Activated CD4-positive, alpha-beta T cell treated with anti-CD3 and anti-CD28 coated beads, Interleukin-2, amount 50 U/mL, for 24 hours (primary cell): ENCODE data around the gene TSPAN11.

ENCODE experiments used
- DNase-seq, 2 donors: peaks; one replicate each; pipeline ENCODE4 v3.0.0-alpha.2; 2020; ENCODE audit warnings: low read depth in 1 of 2, low spot score in 1 of 2

The TSPAN11 gene

GRCh38 chr12:30910038-30910350 lies 16.6 kb upstream of the TSPAN11 start:
- no peak for DNase-seq

- DNase-seq = no peak
Measured at GRCh38 chr12:30911207-30911606, 15.3 kb upstream of the TSPAN11 start.

DNA sequence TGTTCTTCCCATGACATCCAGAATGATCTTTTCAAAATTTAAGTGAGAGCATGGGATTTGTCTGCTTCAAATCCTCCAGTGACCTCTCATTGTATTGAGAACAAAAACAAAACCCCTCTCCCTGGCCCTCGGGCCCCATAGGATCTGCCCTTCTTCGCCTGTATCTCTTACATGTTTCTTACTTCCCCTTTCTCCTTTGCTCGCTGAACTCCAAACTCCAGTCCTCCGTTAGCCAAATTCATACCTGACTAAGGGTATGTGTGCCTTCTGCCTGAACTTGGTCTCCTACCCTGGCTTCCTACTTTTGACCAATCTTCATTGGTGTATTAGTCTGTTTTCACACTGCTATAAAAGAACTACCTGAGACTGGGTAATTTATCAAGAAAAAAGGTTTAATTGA lies 13.2 kb upstream of the TSPAN11 start:
- no peak for DNase-seq

- DNase-seq = no peak
Measured at GRCh38 chr12:30914986-30915591, 11.5 kb upstream of the TSPAN11 start.

DNA sequence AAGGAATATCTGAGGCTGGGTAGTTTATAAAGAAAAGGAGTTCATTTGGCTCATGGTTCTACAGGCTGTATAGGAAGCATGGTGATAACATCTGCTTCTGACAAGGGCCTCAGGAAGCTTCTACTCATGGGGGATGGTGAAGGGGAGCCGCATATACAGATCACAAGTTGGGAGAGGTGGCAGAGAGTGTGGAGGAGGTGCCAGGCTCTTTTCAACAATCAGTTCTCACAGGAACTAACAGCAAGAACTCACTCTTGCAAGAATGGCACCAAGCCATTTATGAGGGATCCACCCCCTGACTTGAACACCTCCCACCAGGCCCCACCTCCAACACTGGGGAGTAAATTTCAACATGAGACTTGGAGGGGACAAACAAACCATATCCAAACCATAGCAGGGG lies 3.5 kb upstream of the TSPAN11 start:
- DNase-seq = no peak

- no peak for DNase-seq
Measured at GRCh38 chr12:30925607-30926242, 823 bp upstream of the TSPAN11 start.

- no peak for DNase-seq
Measured at GRCh38 chr12:30927222-30927611, 669 bp downstream of the TSPAN11 start.

- no peak for DNase-seq
Measured at GRCh38 chr12:30928356-30929244, 2.1 kb downstream of the TSPAN11 start.

GRCh38 chr12:30930238-30930637 lies 3.7 kb downstream of the TSPAN11 start:
- no peak for DNase-seq

GRCh38 chr12:30930641-30931040 lies 4.1 kb downstream of the TSPAN11 start:
- DNase-seq = no peak

DNA sequence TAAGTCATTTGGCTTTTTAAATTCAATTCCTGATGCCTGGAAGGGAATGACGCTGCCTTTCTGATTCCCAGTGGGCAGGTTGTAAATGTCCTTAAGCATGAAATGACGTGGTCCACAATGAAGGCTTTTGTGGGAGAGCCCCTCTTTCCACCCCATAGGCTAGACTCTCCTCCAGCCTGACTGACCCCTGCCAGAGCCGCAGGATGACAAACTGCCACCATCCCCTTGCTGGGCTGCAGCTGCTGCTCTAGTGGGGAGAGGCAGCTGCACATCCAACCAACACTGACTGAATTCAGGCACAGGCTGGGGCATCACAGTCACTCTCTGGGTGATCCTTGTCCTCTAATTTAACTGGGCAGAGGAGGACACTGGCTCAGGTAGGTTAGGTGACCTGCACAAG lies 6.3 kb downstream of the TSPAN11 start:
- no peak for DNase-seq

GRCh38 chr12:30934811-30935210 lies 8.3 kb downstream of the TSPAN11 start:
- no peak for DNase-seq

DNA sequence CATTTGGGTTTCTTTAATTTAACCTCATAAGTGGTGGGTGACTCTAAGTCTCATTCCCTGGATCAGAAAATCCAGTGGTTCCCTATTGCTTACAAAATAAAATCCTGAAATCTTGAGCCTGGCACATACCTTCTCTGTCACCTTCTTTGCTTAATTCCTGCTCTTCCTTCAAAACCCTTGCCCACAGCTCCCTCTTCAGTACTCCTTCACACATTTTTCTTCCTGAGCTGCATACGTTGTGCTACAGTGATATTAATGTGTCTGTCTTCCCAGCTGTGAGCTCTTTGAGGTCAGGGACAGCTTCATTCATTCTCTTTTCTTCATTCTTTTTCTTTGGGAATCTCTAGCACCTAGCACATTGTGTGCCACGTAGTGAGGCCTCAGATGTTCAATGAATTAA lies 9.5 kb downstream of the TSPAN11 start:
- no peak for DNase-seq

GRCh38 chr12:30939234-30939633 lies 12.7 kb downstream of the TSPAN11 start:
- no peak for DNase-seq

GRCh38 chr12:30942486-30942885 lies 15.9 kb downstream of the TSPAN11 start:
- no peak for DNase-seq

DNA sequence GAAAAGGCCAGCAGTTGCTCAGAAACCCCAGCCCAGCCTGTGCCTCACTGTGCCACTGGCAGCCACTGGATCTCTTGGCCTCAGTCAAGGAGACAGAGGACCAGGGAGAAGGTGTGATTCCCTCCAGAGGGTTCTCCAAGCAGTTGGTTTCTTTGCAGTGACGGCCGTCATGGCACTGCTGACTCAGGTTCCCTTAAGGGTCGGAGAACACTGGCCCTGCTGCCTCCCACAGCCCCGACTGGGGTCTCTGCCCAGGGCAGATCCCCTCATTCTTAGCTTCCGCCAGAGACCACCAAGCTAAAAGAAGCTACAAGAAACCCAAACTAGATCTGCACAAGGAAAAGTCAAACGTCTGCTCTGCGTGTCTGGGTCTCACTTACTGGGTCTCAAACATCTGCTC lies 16.4 kb downstream of the TSPAN11 start:
- DNase-seq = no peak

- DNase-seq = no peak
Measured at GRCh38 chr12:30945443-30946164, 19.1 kb downstream of the TSPAN11 start.

- DNase-seq = no peak
Measured at GRCh38 chr12:30952015-30952414, 25.5 kb downstream of the TSPAN11 start.

GRCh38 chr12:30953257-30953656 lies 26.7 kb downstream of the TSPAN11 start:
- no peak for DNase-seq

DNA sequence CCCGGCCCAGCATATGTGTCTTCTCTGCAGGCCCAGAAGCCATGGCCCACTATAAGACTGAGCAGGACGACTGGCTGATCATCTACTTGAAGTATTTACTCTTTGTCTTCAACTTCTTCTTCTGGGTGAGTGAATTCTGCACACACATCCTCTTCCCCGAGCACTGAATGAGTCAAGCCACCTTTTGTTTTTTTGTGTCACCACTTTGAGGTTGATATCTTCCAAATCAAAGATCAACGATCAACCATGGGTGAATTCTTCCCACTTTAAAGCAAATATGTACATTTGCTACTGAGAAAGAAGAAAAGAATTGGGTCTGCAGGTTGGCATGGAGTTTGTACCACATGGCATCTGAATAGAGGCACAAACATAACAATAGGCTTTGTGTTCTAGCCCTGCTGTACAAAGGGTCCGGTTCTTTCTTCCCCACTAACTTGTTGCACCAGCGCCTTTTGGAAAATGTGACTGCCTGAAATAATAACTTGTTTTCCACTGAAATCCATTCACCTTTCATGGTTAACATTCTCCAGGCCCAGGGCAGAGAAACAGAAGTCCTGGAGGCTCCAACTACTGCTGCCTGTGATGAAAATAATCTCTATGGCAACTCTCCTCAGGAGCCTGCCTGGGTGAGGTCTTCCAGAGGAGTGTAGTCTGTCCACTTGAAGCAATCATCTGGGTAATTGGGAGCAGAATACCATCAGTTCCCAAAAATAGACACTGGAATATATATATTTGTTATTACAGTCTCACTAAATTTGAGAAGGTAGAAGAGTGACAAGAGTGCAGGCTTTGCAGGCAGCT lies 27.6 kb downstream of the TSPAN11 start:
- DNase-seq = no peak

GRCh38 chr12:30955214-30955613 lies 28.7 kb downstream of the TSPAN11 start:
- no peak for DNase-seq
